AG20443 (cell line): Measurements from ENCODE around the gene PPP1R3D.
A peak's percentile ranks its signal among the peaks of the same experiment; 100 is the strongest.
"Not testable (repeated sequence)": the region's sequence is repeated elsewhere in the genome, so short reads cannot be mapped to it uniquely, and the experiment has no call there.

ENCODE experiments used
- DNase-seq: peaks from one replicate; pipeline ENCODE4 v3.0.0; 2012; ENCODE audit warnings: low spot score, mixed read lengths

PPP1R3D gene

GRCh38 chr20:59940129-59940955 lies at the start of gene PPP1R3D, which contains the start of gene FAM217B:
Gene PPP1R3D (minus strand): TSS chr20:59940305. CDS start chr20:59939931, 374 bp downstream.
Gene FAM217B (plus strand): TSS chr20:59940389. CDS start chr20:59943944, 3,555 bp downstream.
- peak; percentile 97 for DNase-seq

DNA sequence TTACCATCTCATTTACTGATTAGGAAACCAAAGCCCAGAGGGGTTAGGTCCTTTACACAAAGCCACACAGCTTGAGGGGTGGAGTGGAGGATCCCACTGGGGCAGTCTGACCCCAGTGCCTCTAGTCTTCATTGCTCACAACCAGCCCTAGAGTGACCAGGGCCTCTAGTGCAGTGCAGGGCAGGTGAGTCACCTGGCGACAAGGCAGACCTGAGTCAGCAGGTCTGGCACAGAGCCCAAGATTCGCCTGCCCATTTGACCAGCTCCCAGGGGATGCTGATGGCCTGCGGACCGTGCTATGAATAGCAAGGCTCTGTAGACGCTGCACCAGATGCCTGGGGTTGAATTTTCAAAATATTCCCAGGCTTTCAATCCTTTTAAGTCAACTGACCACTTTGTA lies 48.0 kb upstream of the PPP1R3D start:
- no peak for DNase-seq

- DNase-seq, result no peak
Observed at GRCh38 chr20:59987135-59987534, 47.0 kb upstream of the PPP1R3D start.

DNA sequence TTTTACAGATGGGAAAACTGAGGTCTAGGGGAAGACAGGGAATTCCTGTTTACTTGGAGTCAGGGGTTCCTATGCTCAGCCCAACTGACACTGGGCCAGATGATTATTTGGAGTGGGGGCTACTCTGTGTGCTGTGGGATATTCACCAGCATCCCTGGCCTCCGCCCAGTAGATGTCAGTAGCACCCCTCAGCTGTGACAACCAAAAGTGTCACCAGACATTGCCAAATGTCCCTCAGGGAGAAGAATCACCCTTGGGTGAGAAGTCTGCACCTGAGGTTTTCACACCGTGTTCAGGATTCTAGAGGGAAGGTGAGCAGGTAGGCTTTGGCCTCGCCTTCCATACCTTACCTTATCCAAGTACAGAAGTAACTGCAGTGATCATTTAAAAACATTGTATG lies 45.8 kb upstream of the PPP1R3D start:
- no peak for DNase-seq

DNA sequence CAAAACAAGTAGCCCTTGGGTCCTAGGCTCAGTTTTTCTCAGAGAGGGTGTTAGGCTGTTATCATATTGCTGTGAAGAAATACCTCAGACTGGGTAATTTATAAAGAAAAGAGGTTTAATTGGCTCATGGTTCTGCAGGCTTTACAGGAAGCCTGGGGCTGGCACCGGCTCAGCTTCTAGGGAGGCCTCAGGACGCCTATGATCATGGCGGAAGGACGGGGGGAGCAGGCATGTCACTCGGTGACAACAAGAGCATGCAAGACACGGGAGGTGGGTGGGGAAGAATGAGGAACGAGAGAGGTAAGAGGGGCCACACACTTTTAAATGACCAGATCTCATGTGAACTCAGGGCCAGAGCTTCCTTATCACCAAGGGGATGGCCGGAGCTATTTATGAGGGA lies 45.1 kb upstream of the PPP1R3D start:
- no peak for DNase-seq

DNA sequence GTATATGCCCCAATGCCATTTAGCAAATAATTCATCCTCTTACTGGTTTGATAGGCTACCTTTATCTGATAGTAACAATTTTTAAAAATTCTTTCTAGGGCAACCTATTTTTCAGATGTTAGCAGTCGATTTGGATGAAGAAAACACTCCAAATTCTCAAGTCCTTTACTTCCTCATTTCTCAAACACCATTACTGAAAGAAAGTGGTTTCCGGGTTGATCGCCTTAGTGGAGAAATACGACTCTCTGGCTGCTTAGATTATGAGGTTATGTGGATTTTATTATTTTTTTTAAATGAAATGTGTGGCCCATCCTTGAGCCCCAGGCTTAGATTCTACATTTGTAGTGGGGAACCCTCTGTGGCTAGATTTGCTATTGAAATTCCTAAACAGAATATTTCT lies 44.4 kb upstream of the PPP1R3D start:
- no peak for DNase-seq

GRCh38 chr20:59983076-59983475 lies 43.0 kb upstream of the PPP1R3D start:
- DNase-seq, result no peak

DNA sequence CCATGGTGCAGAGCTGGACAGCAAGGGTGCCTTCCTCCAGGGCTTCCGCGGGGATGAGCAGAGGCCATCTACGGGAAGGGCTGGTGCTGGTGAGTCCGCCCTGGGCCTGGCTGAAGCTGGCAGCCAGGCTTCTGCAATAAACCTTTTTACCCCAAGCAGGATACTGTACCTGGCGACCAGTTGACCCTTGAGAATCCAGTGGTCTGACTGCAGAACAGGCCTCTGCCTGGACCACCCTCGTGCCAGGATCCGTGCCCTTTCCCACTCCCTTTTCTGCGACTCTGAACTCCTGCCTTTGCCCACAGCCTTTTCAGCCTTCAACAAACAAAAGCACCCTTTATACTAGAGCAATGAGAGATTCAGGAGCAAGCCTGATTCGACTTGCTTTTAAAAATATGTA lies 37.0 kb upstream of the PPP1R3D start:
- DNase-seq, result no peak

GRCh38 chr20:59976156-59976782 lies 36.2 kb upstream of the PPP1R3D start:
- no peak for DNase-seq

DNA sequence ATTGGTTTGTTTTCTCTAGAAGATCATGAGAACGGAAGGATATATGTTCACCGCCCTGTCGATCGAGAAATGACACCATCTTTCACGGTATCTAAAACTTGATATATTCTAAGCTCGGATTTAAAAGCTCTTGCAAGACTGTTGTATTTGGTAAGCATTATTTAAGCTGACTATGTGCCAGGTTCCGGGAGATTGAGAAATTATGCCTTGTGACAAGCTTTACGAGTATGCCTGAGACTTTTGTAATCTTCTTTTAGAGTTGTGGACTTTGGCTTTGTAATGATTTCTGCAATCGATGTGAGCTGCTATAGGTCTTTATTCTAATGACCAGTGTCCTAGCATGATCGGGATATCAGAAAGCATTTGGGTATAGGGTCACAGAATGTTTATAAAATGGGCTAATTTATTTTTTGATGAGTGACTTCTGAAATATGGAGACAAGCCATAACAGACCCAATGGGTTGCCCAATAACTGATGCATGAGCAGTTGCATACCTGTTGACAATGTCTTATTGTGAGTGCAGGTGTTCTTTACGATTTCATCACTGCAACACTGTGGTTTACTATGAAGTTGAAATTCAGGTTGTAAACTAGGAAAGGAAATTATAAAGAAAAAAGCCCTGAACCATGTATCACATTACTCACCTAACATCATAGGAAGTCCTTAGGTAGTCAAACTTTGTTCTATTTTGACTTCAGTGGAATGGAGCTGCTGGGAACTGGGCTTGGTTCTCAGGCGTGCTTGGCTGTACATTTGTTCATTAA lies 32.1 kb upstream of the PPP1R3D start:
- no peak for DNase-seq

GRCh38 chr20:59971428-59971827 lies 31.3 kb upstream of the PPP1R3D start:
- no peak for DNase-seq

GRCh38 chr20:59966428-59966827 lies 26.3 kb upstream of the PPP1R3D start:
- no peak for DNase-seq

DNA sequence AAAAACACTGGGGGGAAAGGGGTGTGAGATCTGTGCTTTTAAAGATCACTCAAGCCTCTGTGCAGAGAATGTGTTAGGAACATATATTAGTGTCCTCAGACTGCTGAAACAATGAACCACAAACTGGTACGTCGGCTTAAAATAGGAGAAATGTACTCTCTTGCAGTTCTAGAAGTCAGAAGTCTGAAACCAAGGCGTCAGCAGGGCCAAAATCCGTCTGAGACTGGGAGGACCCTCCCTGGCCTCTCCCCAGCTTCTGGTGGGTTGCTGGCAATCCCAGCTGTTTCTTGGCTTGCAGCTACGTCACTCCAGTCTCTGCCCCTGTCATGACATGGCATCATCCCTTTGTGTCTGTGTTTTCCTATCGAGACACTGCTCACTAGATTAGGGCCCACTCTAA lies 22.1 kb upstream of the PPP1R3D start:
- no peak for DNase-seq

DNA sequence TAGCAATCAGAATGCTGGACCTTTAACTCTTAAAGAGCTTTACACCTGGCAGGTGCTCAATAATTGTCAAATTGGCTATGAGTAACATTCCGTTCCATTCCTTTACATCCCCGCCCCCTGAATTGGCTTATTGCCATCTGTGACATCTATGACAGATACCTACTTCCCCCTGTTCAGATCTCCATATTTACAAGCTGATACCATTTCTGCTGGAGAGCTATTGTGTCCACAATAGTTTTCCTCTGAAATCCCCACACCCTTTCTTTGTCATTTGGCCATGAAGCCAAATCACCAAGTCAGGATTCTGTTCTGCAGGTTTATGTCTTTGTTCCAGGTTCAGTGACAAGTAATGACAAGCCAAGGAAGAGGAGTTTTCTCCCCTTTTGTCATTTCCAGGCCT lies 21.3 kb upstream of the PPP1R3D start:
- no peak for DNase-seq

- DNase-seq, result no peak
Observed at GRCh38 chr20:59958626-59959025, 18.5 kb upstream of the PPP1R3D start.

DNA sequence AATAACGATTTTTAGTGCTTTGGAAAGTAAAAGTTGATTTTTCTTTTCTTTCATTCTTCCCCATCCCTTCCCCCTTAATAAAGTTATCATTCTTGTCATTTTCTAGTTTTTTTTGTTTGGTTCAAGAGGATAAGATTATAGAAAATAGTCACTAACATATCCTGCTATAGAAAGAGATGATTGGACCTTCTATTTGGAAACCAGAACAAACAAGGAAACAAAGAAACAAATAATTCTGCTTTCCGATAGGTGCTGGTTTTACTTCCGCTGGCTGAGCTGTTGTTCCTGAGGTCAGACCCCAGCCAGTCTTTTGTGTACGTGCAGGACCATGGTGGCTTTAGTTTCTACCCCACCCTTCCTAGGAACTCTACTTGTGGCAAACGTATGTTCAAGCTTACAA lies 18.0 kb upstream of the PPP1R3D start, which contains the start of gene CDH26:
Gene CDH26, plus strand, starts transcription at position 301 of the 400 bp plus-strand sequence. CDS start 304 bp downstream, outside the sequence.
- DNase-seq, result no peak

GRCh38 chr20:59957568-59957967 lies 17.5 kb upstream of the PPP1R3D start:
- DNase-seq, result not testable (repeated sequence)

GRCh38 chr20:59955131-59955796 lies 15.2 kb upstream of the PPP1R3D start:
- DNase-seq, result peak; percentile 40

- DNase-seq, result no peak
Observed at GRCh38 chr20:59954718-59955117, 14.6 kb upstream of the PPP1R3D start.

GRCh38 chr20:59949911-59950310 lies 9.8 kb upstream of the PPP1R3D start:
- DNase-seq, result no peak

DNA sequence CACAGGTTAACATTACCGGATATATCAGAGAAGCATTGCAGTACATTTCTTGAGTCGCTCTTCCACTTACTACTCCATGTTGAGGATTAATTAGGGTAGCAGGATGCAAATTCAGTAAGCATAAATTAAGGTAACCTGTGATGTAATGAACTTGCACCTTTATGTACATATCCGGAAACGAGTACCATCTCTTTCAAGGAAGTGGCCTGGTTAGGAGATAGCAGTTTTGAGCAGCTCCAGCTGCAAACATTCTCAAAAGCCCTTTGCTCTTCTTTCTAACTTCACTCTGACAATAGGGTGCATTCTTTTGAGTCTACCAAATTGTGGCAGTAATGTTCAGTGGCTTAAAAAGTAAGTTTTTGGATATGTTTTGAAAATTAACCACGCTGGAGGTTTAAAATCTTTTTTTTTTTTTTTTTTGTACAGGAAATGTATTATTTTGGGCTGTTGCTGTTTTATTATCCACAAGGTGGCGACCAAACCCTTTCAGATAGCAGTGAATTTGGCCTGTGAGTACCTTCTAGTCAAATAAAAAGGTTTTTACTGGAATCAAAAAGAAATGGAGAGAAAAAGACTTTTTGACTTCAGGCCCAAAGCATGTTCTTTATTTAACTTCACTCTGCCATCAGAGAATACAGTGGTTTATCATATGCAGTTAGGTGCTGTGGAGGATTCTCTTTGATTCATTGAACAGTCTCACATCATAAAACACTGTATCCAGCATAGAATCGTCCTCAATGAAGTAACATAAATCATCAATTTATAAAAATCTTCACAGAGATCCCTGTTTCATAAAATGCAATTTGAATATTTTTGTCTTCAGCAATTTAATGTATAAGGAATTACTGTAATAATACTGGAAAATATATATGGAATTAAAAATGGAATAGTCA lies 9.0 kb upstream of the PPP1R3D start:
- DNase-seq, result peak; percentile 30
